ENCODE data around the gene EIF5B.
A peak's percentile ranks its signal among the peaks of the same experiment; 100 is the strongest.

The EIF5B gene

DNA sequence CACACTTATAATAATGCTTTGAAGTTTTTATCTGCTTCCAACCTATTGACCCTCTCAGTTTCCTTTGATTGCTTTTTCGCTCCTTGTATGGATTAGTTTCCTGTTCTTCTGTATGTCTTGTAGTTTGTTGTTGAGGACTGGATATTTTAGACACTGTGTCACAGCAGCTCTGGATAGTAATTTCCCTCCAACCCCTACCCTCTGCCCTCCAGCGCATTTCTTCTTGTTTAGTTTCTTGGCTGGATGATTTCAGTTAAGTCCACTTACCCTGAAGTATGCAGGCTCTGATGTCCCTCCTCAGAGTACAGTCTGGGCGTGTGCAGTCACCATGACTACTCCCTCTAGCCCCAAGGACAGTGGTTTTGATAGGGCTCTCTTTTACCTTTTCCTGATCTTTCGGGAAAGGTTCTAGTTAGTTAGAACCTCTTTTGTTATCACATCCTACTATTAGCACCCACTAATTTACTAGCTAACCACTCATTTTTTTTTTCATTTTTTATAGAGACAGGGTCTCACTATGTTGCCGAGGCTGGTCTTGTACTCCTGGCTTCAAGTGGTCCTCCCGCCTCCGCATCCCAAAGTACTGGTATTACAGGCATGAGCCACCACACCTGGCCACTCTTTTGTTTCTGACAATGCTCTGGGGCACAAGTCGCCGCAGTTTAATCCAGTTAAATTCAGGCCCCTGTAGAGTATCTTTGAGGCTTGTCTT, 19.9 kb upstream of the EIF5B start:
- no peak for TF ChIP-seq EP300 (IDR thresholded peaks at IDR 0.05; ENCODE audit: borderline replicate concordance)
- no peak for TF ChIP-seq CREB1 (IDR thresholded peaks at IDR 0.05; ENCODE audit: low read depth)
- no peak for TF ChIP-seq TAF1 (IDR thresholded peaks at IDR 0.05; ENCODE audit: low read depth)
- no peak for TF ChIP-seq TEAD4 (IDR thresholded peaks at IDR 0.05)
- TF ChIP-seq TCF12 (IDR thresholded peaks at IDR 0.05; ENCODE audit: low read depth), result no peak
- no peak for TF ChIP-seq NFIC (IDR thresholded peaks at IDR 0.05)
- TF ChIP-seq YY1 (IDR thresholded peaks at IDR 0.05; ENCODE audit: low read depth), result no peak
- TF ChIP-seq ZBTB7A (IDR thresholded peaks at IDR 0.05; ENCODE audit: low read depth), result no peak
- TF ChIP-seq, protein P1, sequence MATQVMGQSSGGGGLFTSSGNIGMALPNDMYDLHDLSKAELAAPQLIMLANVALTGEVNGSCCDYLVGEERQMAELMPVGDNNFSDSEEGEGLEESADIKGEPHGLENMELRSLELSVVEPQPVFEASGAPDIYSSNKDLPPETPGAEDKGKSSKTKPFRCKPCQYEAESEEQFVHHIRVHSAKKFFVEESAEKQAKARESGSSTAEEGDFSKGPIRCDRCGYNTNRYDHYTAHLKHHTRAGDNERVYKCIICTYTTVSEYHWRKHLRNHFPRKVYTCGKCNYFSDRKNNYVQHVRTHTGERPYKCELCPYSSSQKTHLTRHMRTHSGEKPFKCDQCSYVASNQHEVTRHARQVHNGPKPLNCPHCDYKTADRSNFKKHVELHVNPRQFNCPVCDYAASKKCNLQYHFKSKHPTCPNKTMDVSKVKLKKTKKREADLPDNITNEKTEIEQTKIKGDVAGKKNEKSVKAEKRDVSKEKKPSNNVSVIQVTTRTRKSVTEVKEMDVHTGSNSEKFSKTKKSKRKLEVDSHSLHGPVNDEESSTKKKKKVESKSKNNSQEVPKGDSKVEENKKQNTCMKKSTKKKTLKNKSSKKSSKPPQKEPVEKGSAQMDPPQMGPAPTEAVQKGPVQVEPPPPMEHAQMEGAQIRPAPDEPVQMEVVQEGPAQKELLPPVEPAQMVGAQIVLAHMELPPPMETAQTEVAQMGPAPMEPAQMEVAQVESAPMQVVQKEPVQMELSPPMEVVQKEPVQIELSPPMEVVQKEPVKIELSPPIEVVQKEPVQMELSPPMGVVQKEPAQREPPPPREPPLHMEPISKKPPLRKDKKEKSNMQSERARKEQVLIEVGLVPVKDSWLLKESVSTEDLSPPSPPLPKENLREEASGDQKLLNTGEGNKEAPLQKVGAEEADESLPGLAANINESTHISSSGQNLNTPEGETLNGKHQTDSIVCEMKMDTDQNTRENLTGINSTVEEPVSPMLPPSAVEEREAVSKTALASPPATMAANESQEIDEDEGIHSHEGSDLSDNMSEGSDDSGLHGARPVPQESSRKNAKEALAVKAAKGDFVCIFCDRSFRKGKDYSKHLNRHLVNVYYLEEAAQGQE (IDR thresholded peaks at IDR 0.05; ENCODE audit: low read depth), result no peak
- TF ChIP-seq EGR1 (IDR thresholded peaks at IDR 0.05), result no peak
- TF ChIP-seq FOXM1 (IDR thresholded peaks at IDR 0.05; ENCODE audit: borderline replicate concordance, low read depth), result no peak
- TF ChIP-seq, protein P2, sequence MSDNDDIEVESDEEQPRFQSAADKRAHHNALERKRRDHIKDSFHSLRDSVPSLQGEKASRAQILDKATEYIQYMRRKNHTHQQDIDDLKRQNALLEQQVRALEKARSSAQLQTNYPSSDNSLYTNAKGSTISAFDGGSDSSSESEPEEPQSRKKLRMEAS (IDR thresholded peaks at IDR 0.05), result no peak
- no peak for TF ChIP-seq CEBPB (IDR thresholded peaks at IDR 0.05)

DNA sequence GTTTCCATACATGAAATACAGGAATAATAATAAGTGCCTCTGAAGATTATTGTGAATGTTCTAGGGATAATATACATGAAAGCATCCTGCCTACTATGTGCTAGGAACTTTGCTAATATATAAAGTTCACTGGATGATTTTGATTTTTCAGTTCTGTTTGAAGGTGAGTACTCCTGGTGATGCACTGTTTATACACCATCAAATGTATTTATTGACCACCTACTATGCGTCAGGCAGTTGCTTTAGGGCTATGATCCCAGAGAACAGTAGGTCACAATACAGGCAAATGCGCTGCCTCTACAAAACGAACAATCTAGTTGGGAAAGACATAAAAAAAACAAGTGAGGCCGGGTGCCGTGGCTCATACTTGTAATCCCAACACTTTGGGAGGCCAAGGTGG, 11.8 kb upstream of the EIF5B start:
- TF ChIP-seq EP300 (IDR thresholded peaks at IDR 0.05; ENCODE audit: borderline replicate concordance), result no peak
- no peak for TF ChIP-seq TCF12 (IDR thresholded peaks at IDR 0.05; ENCODE audit: low read depth)
- no peak for TF ChIP-seq FOXM1 (IDR thresholded peaks at IDR 0.05; ENCODE audit: borderline replicate concordance, low read depth)

DNA sequence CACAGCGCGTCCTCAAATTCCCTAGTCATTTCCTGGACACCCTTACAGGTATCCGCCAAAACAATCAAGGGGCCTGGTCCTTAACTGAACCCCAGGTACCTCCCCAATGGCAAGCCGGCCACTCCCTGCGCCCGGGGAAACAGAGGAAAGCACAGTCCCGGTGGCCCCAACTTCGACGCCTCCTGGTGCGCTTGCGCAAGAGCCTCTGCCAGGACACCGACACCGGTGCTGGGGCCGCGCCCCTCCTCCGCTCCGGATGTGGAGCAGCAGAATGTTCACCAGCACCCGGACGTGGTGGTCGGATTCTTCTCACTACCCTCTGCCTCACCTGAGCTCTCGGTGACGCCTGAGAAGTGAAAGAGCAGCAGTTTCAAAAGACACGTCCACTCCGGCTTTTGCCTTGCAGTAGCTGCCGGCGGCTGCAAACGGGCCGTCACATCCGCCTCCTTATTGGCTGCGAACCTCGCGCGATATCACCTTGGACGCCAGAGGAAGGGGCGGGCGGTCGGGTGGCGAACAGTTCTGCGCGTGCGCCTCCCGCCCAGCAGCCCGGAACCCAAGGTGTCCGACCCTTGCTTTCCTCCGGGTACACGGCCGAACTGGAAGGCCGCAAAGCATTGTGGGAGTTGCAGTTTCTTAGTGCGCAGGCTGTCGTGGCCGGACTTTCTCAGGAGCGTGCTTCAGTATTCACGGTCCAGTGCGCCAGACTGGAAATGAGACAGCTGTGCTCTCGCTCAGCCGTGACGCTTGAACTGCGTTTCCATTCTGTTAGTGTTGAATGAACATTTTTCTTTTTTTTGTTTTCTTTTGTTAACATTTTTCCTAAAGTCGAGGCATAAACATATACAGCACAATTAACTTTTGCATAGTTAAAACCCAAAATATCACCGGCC, 1.0 kb upstream of the EIF5B start, which contains the start of gene TXNDC9:
TXNDC9 (minus strand) TSS at position 423 of the 893 bp plus-strand sequence. CDS start 3,123 bp downstream, outside the sequence.
- TF ChIP-seq, protein P1 (IDR thresholded peaks at IDR 0.05; ENCODE audit: low read depth), result no peak
- TF ChIP-seq CEBPB (IDR thresholded peaks at IDR 0.05) (peak; percentile 96), EP300 (IDR thresholded peaks at IDR 0.05; ENCODE audit: borderline replicate concordance) (no peak), NFIC (IDR thresholded peaks at IDR 0.05) (no peak), CREB1 (IDR thresholded peaks at IDR 0.05; ENCODE audit: low read depth) (0 out of 2 replicates have a peak, but pooled peaks have one; percentile 21), TAF1 (IDR thresholded peaks at IDR 0.05; ENCODE audit: low read depth) (peak; percentile 71), ZBTB7A (IDR thresholded peaks at IDR 0.05; ENCODE audit: low read depth) (no peak), TCF12 (IDR thresholded peaks at IDR 0.05; ENCODE audit: low read depth) (no peak; the same call in 1 of the 2 replicates), EGR1 (IDR thresholded peaks at IDR 0.05) (no peak), RAD21 (IDR thresholded peaks at IDR 0.05; ENCODE audit: low read depth) (no peak), TEAD4 (IDR thresholded peaks at IDR 0.05) (0 out of 2 replicates have a peak, but pooled peaks have one; percentile 5), FOXM1 (IDR thresholded peaks at IDR 0.05; ENCODE audit: borderline replicate concordance, low read depth) (no peak), YY1 (IDR thresholded peaks at IDR 0.05; ENCODE audit: low read depth) (peak; percentile 84)
- TF ChIP-seq, protein P2 (IDR thresholded peaks at IDR 0.05), result peak; percentile 87
- TF ChIP-seq, protein P3, sequence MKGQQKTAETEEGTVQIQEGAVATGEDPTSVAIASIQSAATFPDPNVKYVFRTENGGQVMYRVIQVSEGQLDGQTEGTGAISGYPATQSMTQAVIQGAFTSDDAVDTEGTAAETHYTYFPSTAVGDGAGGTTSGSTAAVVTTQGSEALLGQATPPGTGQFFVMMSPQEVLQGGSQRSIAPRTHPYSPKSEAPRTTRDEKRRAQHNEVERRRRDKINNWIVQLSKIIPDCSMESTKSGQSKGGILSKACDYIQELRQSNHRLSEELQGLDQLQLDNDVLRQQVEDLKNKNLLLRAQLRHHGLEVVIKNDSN (IDR thresholded peaks at IDR 0.05), result peak; percentile 56

DNA sequence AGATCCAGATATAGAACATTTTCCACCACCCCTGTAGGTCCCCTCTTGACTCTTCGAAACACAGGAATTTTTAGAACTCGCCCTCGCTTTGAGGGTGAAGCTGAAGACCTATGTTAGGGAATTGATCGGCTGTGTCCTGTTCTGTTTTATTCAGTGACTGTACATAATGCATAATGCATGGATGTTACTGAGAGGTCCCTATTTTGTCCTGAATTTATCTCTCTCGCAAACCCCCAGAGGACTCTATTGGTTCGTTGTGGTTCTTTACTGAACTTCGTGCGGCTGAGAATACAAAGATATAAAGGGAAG, 431 bp upstream of the EIF5B start:
- peak; percentile 43; the same call in 1 of the 2 replicates for TF ChIP-seq ZBTB7A (IDR thresholded peaks at IDR 0.05; ENCODE audit: low read depth)
- TF ChIP-seq RAD21 (IDR thresholded peaks at IDR 0.05; ENCODE audit: low read depth), result no peak

DNA sequence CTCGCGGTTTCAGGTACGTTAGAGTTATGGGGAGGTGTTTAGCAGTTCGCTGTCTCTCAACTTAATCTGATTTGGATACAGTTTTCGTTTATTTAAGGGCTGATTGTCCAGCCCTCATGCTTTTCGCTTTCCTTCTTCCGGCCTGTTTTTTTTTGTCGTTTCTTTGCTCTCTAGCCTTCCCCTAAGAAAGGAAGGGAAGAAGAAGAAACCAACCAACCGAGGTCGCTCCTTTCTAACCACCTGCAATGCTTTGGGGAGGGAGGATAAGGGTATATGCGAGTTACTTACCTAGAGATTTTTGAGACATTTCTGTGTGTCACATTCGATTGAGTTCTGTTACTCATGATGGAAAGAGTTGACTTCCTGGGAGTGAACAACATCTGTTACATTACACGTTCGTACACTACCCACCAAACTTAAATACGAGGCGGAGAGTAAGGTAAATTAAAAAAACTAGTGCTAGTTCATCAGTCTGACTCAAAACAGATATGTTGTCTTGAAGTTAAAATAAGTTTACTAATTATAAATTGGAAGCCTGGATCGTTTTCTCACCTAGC, 918 bp downstream of the EIF5B start:
- TF ChIP-seq, protein P2 (IDR thresholded peaks at IDR 0.05), result no peak
- TF ChIP-seq CEBPB (IDR thresholded peaks at IDR 0.05) (no peak), TCF12 (IDR thresholded peaks at IDR 0.05; ENCODE audit: low read depth) (no peak), ZBTB7A (IDR thresholded peaks at IDR 0.05; ENCODE audit: low read depth) (no peak)
- TF ChIP-seq, protein P3 (IDR thresholded peaks at IDR 0.05), result no peak

Data from Ishikawa (cell line).